ENCODE data around the gene EMSY.
"Not testable (repeated sequence)": the region's sequence is repeated elsewhere in the genome, so short reads cannot be mapped to it uniquely, and the experiment has no call there.

DNA sequence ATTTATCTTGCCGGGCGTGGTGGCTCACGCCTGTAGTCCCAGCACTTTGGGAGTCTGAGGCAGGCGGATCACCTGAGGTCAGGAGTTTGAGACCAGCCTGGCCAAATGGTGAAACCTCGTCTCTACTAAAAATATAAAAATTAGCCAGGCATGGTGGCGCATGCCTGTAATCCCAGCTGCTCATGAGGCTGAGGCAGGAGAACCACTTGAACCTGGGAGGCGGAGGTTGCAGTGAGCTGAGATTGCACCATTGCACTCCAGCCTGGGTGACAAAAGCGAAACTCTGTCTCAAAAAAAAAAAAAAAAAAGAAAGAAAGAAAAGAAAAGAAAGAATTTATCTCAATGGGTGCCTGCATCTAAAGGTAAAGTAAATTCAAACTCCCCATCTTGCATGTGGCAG lies 43.3 kb upstream of the EMSY start:
- not testable (repeated sequence) for TF ChIP-seq ZNF253 (CRISPR knock-in tag; IDR thresholded peaks at IDR 0.05; ENCODE audit: borderline replicate concordance); IRF2 (CRISPR knock-in tag; IDR thresholded peaks at IDR 0.05); FOXC1 (CRISPR knock-in tag; IDR thresholded peaks at IDR 0.05; ENCODE audit: borderline replicate concordance); NR3C1 (CRISPR knock-in tag; IDR thresholded peaks at IDR 0.05); ZNF124 (CRISPR knock-in tag; IDR thresholded peaks at IDR 0.05); MEIS2 (CRISPR knock-in tag; IDR thresholded peaks at IDR 0.05); STAT5B (CRISPR knock-in tag; IDR thresholded peaks at IDR 0.05); SIN3A (IDR thresholded peaks at IDR 0.05; ENCODE audit: borderline replicate concordance, low read depth, low read length); ZNF678 (CRISPR knock-in tag; IDR thresholded peaks at IDR 0.05); ZNF207 (IDR thresholded peaks at IDR 0.05; ENCODE audit: borderline replicate concordance); ZNF24 (IDR thresholded peaks at IDR 0.05)
- TF ChIP-seq, protein P1, sequence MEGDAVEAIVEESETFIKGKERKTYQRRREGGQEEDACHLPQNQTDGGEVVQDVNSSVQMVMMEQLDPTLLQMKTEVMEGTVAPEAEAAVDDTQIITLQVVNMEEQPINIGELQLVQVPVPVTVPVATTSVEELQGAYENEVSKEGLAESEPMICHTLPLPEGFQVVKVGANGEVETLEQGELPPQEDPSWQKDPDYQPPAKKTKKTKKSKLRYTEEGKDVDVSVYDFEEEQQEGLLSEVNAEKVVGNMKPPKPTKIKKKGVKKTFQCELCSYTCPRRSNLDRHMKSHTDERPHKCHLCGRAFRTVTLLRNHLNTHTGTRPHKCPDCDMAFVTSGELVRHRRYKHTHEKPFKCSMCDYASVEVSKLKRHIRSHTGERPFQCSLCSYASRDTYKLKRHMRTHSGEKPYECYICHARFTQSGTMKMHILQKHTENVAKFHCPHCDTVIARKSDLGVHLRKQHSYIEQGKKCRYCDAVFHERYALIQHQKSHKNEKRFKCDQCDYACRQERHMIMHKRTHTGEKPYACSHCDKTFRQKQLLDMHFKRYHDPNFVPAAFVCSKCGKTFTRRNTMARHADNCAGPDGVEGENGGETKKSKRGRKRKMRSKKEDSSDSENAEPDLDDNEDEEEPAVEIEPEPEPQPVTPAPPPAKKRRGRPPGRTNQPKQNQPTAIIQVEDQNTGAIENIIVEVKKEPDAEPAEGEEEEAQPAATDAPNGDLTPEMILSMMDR (CRISPR knock-in tag; IDR thresholded peaks at IDR 0.05), result not testable (repeated sequence)
- TF ChIP-seq, protein P2, sequence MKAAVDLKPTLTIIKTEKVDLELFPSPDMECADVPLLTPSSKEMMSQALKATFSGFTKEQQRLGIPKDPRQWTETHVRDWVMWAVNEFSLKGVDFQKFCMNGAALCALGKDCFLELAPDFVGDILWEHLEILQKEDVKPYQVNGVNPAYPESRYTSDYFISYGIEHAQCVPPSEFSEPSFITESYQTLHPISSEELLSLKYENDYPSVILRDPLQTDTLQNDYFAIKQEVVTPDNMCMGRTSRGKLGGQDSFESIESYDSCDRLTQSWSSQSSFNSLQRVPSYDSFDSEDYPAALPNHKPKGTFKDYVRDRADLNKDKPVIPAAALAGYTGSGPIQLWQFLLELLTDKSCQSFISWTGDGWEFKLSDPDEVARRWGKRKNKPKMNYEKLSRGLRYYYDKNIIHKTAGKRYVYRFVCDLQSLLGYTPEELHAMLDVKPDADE (CRISPR knock-in tag; IDR thresholded peaks at IDR 0.05), result not testable (repeated sequence)
